SKM-1 treated with dmso at 0.1 percent for 144 hours (cell line): Measurements from ENCODE around the gene CTAG2.
"Not testable (repeated sequence)": the region's sequence is repeated elsewhere in the genome, so short reads cannot be mapped to it uniquely, and the experiment has no call there.

ENCODE experiments used
- DNase-seq: peaks from one replicate; lab custom pipeline; 2025; ENCODE audit not compliant: unreplicated experiment; lab: John Stamatoyannopoulos, UW

The CTAG2 gene

DNA sequence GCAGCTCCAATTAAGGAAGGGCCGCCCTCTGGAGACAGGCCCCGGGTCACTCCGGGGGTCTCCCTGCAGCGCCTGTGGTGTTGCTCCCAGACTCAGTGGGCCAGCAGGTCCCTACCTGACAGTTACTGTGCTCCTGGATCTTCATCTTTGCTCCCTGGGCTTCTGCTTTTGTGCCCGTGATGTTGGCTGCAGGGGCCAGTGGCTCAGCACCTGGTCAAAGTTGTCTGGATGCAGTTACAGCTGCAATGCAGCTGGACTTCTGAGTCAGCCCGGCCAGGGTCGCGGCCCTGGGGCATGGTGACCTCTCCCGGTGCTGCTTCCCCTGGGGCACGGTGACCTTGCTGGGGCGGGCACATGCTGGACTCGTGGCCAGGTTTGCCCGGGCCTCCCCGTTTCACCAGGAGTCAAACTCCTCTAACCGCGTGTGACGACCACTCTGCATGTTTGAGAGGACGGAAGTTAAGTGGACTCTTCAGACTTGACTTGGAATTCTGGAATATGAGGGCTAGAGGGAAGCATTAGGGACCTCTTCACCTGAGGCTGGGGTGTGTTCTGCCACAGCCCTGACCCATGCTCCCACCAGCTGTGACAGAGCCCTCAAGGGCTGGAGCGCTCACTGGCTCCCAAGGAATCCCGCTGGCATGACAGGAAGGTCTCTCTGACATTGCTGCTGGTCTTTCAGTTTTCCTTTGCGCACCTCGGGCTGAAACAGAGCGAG is 3.7 kb downstream of the CTAG2 start:
- DNase-seq: no peak

DNA sequence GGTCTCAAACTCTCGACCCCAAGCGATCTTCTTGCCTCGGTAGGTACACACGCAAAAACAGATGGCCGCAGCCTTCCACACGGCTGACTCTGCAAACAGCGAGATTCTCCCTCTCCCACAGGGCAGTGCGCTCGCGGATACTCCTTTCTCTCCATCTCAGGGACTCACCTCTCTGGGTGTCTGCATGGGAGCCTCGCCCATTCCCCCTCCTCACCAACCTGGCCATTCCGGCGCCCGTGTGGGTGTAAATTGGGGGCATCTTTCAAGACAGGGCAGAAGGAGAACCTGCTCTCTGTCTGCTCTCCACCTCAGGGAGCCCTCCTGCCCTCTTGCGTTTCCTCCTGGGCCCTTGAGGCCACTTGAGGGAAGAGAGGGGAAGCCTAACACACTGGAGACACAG is 4.4 kb downstream of the CTAG2 start:
- DNase-seq: no peak

DNA sequence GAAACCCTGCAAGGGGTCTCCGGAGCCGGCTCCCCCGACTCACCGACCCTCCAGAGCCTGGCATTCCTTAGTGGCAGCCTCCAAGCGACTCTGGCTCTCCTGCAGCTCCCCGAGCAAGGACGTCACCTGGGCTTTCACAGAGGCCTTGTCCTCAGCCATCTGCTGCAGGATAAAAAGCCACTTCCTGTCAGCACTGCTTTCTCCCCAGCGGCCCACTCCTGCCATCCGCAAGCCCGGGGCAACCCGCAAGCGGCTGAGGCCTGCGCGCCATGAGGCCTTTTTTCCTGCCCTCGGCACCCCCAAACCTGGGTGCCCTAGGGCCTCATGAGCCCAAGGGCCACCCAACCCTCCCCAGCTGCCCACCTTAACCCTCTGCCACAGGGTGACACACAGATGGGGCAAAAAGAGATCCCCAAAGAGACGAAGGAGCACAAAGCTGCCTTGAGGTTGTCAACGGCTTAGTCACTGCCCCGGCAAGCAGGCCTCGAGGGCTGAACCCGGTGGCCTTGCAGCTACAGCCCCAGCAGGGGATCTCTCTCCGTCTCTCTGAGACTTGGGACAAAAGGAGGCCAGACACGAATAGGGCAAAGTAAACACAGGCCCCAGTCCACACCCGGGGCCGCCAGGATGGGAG is 7.5 kb downstream of the CTAG2 start:
- not testable (repeated sequence) for DNase-seq

DNA sequence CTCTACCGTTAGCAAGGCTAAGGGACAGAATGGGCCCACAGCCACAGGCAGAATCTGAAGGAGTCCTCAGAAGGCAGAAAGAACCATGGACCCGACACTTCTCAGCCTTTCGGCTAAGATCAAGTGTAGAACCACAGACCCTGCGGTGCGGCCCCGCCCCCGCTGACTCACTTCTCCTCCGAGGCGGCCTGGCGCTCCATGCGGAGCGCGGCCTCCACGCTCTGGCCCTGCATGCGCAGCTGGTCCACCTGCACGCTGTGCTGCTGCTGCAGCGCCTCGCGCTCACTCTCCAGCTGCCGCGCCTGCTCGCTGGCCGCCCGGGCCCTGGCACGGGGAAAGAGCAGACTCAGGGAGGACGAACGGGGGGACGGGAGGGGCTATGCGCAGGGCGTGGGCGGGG is 9.7 kb downstream of the CTAG2 start:
- DNase-seq: not testable (repeated sequence)

DNA sequence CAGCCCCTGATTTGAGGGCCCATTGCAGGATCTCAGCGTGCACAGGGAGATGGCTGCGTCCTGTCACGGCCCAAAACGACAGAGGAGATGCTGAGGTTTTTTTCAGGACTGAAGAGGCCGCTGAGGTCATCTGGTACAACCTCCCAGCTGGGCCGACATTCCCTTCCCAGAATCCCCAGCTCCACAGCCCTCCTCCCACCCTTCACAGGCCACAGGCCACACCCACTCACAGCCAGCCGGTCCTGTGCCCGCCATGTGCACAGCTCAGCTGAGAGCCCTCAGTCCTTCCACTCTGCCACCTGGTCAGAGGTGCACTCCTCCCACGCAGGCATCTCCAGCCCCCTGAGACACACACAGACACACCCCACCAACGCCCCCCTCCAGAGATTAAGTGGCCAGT is 11.6 kb downstream of the CTAG2 start:
- DNase-seq: not testable (repeated sequence)

DNA sequence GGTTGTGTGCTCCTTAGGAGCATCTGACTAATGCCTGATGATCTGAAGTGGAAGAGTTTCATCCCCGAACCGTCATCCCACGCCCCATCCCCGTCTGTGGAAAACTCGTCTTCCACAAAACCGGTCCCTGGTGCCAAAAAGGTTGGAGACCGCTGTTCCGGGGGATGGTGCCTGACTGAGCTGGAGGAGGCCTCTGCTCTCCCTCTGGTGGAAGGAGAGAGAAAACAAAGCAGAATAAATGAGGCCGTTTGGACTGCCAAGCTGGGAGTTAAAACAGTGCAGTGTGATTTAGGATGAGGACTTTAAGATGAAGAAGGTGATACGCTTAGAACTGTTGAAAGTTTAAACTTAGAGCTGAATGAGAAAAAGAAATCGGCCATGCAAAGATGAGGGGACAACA is 19.7 kb downstream of the CTAG2 start:
- DNase-seq: not testable (repeated sequence)

DNA sequence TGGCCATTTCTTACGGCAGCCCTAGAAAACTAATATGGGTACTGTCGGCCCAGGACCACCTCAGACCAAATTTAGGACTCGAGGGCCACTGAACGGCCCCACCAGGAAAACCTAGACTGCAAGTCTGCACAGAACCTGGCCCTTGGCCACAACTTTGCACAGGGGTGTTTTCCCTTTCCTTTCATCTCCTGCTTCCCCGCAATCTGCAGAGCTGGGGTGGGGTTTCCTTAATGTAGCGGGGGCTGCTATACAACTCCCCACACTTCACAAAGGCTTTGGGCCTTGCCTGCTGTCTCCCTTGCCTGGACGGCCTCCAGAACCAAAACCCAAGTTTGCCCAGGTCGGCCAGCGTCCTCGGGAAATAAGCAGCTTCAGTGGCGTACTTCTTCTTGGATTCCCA is 22.4 kb downstream of the CTAG2 start:
- not testable (repeated sequence) for DNase-seq

DNA sequence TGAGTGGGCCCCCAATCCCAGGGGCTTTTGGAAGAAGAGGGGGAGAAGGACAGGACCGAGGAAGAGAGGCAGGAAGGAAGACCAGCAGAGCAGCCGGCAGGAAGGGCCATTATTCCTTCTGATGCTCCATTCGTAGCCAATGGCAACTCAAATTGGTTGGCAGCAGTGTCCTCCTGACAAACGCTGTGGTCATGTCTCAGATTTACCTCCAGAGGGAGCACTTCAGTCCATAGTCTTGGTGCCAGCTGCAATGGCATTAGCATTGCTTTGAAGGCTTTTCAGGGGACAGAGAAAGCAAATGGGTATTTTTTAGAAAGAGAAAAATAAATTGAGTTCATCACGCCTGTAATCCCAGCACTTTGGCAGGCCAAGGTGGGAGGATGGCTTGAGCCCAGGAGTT is 24.4 kb downstream of the CTAG2 start:
- not testable (repeated sequence) for DNase-seq

DNA sequence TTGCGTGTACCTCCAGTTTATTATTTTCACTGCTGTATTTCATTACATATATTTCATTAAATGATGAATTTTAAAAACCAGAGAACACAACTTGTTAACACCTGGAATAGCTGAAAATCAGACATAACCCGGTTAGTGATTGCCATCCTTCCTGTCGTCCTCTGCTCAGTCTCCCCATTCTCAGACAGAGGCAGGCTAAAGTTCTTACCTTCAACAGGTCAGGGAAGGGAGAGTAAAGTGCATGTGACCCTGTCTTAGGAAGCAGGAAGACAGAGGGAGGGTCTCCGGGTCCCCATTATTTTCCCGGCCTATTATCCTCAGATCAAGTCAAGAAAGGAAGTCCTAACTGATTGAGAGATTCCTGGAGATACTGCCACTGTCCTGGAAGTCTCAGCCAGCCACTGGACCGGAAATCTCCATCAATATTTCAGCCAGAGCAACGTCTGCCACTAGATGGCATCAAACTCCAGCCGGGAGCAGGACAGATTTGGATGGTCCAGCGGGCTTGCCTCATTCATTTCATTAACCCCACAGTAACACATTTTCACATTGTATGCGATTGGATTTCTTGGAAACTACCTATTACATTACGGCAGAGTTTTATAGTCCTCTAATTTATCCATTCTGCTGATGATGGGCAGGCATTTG is 32.5 kb downstream of the CTAG2 start:
- not testable (repeated sequence) for DNase-seq

DNA sequence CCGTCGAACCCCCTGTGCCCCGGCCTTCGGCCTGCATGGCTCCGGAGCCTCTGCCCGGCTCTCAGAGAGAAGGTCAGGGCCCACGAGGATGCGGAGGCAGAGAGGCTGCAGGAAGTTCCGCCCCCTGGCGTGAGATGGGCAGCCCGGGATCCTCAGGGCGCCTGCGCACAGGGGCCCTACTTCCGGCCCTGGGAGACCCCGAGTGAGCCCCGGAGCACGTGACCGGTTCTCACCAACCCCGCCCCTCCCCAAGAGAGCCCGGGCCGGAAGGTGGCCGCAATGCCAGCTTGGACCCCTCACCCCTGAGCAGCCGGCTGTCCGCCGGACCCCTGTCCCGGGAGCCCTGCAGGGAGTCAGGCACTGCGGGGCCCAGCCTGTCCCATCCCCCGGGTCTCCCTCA is 34.2 kb downstream of the CTAG2 start, which contains the start of gene CTAG1B:
Gene CTAG1B, minus strand, starts transcription at position 101 of the 400 bp plus-strand sequence. Its CDS starts 64 bp downstream, at position 37.
- not testable (repeated sequence) for DNase-seq

DNA sequence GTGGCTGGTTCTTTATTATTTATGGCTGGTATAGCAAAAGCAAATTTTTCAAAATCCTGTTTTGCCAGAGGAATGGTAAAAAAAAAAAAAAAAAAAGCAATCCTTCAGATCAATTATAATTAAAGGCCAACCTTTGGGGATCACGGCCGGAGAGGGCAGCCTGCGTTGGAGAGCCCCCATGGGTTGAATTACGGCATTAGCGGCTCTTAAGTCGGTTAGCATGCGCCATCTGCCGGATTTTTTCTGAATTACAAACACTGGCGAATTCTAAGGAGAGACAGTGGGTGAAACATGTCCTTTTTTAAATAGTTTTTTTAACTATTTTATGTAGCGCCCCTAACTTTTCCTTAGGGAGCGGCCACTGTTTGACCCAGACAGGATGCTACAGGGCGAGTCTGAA is 39.8 kb downstream of the CTAG2 start:
- not testable (repeated sequence) for DNase-seq

DNA sequence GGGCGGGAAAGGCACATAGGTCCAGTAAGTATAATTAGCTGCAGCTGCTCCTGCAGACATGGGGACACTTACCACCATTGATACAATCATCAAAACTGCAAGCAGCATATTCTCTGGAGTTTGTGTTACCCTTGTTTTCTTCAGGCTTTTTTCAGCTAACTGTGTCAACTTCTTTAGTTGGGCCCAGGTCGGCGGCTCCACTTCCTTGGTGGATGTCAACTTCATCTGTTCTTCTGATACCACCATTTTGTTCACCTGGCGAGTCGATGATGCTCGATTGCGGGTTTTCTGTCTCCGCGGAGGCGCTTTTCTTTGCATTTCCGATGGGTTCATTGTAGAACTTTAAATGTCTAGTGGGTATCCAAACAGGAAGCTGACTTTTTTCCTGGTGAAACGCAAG is 42.2 kb downstream of the CTAG2 start:
- DNase-seq: not testable (repeated sequence)

DNA sequence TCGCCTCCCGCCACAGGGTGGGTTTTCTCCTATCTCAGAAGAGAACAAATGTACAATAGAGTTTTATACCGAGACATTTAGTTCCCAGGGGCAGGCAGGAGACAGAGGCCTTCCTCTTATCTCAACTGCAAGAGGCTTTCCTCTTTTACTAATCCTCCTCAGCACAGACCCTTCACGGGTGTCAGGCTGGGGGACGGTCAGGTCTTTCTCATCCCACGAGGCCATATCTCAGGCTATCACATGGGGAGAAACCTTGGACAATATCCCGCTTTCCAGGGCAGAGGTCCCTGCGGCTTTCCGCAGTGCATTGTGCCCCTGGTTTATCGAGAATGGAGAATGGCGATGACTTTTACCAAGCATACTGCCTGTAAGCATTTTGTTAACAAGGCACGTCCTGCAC is 44.6 kb downstream of the CTAG2 start:
- not testable (repeated sequence) for DNase-seq

DNA sequence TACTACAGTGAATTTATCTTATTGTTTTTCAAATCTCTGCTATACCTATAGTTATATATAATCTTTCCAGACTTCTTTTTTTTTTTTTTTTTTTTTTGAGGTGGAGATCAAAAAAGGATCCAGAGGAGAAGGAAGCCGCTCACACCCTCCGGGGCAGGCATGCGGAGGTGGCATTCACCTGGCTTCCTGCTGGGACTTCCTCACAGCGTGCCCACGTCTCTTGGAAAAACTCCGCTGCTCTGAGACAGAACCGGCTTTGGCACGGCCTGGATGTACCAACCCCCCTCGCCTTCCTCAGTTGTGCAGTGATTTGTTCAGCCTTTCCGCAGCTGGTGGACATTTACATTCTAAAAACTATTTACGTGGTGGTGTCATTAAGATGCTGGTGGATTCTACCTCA is 45.4 kb downstream of the CTAG2 start:
- not testable (repeated sequence) for DNase-seq

DNA sequence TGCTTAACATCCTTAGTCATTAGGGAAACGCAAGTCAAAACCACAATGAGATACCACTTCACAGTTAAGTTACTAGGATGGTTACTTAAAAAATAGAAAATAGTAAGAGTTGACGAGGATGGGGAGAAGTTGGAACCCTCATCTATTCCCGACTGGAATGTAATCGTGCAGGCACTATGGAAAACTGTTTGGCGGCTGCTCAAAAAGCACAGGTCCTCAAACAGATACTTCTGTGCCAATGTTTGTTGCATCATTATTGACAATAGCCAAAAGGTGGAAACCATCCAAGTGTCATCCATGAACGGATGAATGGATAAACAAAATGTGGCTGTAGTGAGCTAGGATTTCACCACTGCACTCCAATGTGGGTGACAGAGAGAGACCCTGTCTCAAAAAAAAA is 46.0 kb downstream of the CTAG2 start:
- DNase-seq: no peak

DNA sequence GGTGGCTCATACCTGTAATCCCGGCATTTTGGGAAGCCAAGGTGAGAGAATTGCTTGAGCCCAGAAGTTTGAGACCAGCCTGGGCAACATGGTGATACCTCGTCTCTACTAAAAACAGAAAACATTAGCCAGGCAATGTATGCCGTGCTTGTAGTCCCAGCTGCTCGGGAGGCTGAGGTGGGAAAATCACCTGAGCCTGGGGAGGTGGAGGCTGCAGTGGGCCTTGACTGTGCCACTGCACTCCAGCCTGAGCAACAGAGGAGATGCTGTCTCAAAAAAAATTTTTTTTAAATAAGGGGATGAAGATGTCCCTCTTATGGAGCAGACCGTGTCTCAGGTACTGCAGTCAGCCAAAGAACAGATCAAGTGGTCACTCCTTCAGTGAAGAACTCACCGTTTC is 47.8 kb downstream of the CTAG2 start:
- DNase-seq: no peak

DNA sequence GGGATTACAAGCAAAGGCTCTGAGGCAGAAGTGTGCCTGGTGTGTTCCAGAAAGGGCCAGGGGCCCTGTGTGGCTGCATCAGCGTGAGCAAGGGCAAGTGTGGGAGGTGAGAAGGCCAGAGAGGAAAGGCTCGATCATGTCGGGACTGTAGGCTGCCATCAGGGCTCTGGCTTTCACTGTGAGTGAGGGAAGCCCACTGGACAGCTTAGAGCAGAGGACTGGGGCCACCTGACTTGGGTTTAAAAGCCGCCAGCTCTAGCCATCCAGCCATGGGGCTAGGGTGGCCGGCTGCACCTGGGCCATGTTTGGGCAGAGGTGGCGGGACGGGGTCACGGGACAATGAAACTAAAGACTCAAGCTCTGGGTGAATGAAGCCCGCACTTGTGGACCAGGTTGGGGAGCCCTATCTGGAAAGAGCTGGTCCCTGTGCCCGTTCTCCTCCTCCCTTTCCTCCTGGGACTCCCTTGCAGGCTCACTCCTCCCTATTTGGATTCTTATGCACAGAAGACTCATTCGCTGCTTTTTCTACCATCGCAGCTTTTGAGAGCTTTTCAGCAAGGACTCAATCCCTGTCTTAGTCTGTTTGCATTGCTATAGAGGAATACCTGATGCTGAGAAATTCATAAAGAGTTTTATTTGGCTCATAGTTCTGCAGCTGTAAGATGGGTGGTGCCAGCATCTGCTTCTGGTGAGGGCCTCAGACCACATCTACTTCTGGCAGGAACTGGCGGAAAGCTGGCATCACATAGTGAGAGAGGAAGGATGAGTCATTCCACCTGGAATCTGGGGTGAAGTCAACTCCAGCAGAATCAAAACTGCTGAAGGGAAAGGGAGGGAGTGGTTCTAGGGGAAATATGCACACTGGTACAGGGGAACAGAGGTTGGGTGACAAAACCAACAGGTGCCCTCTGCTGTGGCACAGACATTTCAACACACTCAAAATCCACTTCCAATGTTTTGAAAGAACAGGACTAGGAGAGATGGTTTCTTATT is 49.6 kb downstream of the CTAG2 start:
- no peak for DNase-seq

DNA sequence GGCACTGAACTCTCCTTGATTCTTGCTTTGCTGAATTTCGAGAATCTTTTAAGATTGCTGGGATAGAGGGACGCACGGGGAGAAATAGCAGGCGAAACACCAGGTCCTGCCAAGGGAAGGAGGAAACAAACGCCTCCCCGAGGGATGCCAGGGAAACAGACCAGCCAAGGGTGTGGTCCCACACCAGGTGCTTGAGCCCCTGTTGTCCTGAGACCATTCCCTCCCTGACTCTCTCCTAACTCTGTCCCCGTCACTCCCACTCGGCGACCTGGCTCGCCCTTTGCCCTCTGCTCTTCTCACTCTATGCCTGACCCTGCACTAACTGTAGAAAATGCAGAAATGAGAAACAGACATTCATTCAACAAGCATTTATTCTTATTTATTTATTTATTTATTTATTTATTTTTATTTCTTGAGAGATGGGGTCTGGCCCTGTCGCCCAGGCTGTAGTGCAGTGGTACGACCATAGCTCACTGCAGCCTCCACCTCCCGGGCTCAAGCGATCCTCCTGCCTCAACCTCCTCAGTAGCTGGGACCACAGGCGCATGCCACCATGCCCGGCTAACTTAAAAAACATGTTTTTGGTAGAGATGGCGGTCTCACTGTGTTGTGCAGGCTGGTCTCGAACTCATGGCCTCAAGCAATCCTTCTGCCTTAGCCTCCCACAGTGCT is 50.5 kb downstream of the CTAG2 start:
- DNase-seq: no peak

DNA sequence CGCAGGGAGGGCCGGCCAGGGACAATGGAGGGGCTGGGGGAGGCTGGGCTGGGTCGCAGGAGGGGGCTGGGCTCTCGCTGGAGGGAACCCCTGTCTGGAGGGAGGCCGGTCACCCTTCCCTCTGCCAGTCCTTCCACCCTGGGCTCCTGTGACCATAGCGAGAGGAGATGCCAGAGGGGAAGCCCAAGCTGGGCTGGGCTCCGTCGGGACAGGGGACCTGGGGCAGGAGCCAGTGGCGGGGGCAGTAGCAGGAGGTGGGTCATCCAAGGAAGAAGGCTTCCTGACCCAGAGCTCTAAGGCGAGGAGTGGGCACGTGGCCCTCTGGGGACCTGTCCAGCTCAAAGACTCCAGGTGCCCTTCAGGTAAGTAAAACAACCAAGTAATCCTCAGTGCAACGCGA is 51.2 kb downstream of the CTAG2 start:
- no peak for DNase-seq
